A549 (cell line): ENCODE results near the gene LYG2. TPM values are rescaled to one million over a fixed set of nuclear protein-coding genes. Genes with fewer than 3 reads are reported as not detected.

ENCODE experiments used
- ATAC-seq, 2 experiments: fragments of 200-7000 bp in 1 of 2; fragments of >200 bp in 1 of 2; cut with Nextera tagmentation in 1 of 2; cut with Tn5 transposase in 1 of 2; 3 replicates each; pipeline versions ENCODE4 v1.8.0 to v1.9.1; 2018 to 2020; ENCODE audit warnings: mild to moderate bottlenecking in 1 of 2, moderate library complexity in 1 of 2
- CTCF ChIA-PET: fragments of 300-600 bp; sonication (Branson Sonifier 250); formaldehyde crosslinking; extraction: SDS; loops from one replicate; lab custom pipeline; 2021; ENCODE audit warnings: antibody characterized with exemption, inconsistent platforms; lab: Yijun Ruan, JAX
- POLR2A ChIA-PET: fragments of 350-600 bp; formaldehyde crosslinking; extraction: SDS; loops from one replicate; lab custom pipeline; 2021; ENCODE audit warnings: antibody characterized with exemption, inconsistent platforms; lab: Yijun Ruan, JAX
- DNase-seq, 2 experiments: peaks; one replicate each; pipeline versions ENCODE4 v3.0.0 to v3.0.0-alpha.2; 2011 to 2016; ENCODE audit warnings: low read depth in 1 of 2, low spot score in 1 of 2
- FAIRE-seq: peaks from 2 replicates; lab custom pipeline; 2011; peaks lifted over from hg19 to GRCh38; lab: Jason Lieb, UNC
- H3K27ac ChIP-seq, 2 experiments: fragments of >200 bp; sonication (Bioruptor Twin); formaldehyde crosslinking; 3 replicates each; pipeline ENCODE4 v1.5.1; 2016 to 2017
- H3K4me1 ChIP-seq: fragments of >200 bp; sonication (Bioruptor Twin); formaldehyde crosslinking; 3 replicates; pipeline ENCODE4 v1.6.1; 2016
- H3K4me2 ChIP-seq: fragments of >200 bp; sonication (Bioruptor Twin); formaldehyde crosslinking; 3 replicates; pipeline ENCODE4 v1.6.1; 2016
- H3K4me3 ChIP-seq: fragments of >200 bp; sonication (Bioruptor Twin); formaldehyde crosslinking; 3 replicates; pipeline ENCODE4 v1.5.1; 2016
- H3K9me3 ChIP-seq: fragments of >200 bp; sonication (Bioruptor Twin); formaldehyde crosslinking; 3 replicates; pipeline ENCODE4 v1.6.1; 2016
- ATOH8 ChIP-seq: fragments of 250-450 bp; sonication (Bioruptor Pico); IDR thresholded peaks from 2 replicates; pipeline ENCODE4 v1.5.0; 2020; ENCODE audit warnings: low read depth, mild to moderate bottlenecking, moderate library complexity
- CHD4 ChIP-seq: fragments of 200-600 bp; sonication (generic); IDR thresholded peaks from 2 replicates; pipeline ENCODE4 v1.6.1; 2016; ENCODE audit warnings: antibody characterized with exemption, mild to moderate bottlenecking, borderline replicate concordance
- EHF ChIP-seq: fragments of 250-450 bp; sonication (Bioruptor Pico); IDR thresholded peaks from 2 replicates; pipeline ENCODE4 v1.5.0; 2020; ENCODE audit warnings: mild to moderate bottlenecking
- EHMT2 ChIP-seq: fragments of 200-600 bp; sonication (generic); IDR thresholded peaks from 2 replicates; pipeline ENCODE4 v1.6.1; 2016; ENCODE audit warnings: antibody characterized with exemption, low read depth, mild to moderate bottlenecking, moderate library complexity
- ELK1 ChIP-seq: fragments of 150-350 bp; IDR thresholded peaks from 2 replicates; pipeline ENCODE4 v1.6.1; 2014; ENCODE audit warnings: low read depth, mild to moderate bottlenecking, low read length
- ESRRA ChIP-seq: fragments of 150-350 bp; IDR thresholded peaks from 2 replicates; pipeline ENCODE4 v1.6.1; 2014; ENCODE audit warnings: mild to moderate bottlenecking, low read length, borderline replicate concordance
- FOSB ChIP-seq: fragments of 250-450 bp; sonication (Bioruptor Pico); IDR thresholded peaks from 2 replicates; pipeline ENCODE4 v1.5.0; 2020; ENCODE audit warnings: mild to moderate bottlenecking, moderate library complexity
- FOSL2 ChIP-seq, 2 experiments: fragments of 450-650 bp in 1 of 2; fragments of >200 bp in 1 of 2; sonication (Bioruptor Twin) in 1 of 2; formaldehyde crosslinking; IDR thresholded peaks; 2 replicates each; pipeline versions ENCODE4 v1.5.0 to v1.6.1; 2016 to 2020; ENCODE audit warnings: mild to moderate bottlenecking in 1 of 2, moderate library complexity in 1 of 2
- HEYL ChIP-seq: fragments of 250-450 bp; sonication (Bioruptor Pico); IDR thresholded peaks from 2 replicates; pipeline ENCODE4 v1.8.0; 2021; ENCODE audit warnings: mild to moderate bottlenecking, moderate library complexity
- JUN ChIP-seq, 2 experiments: fragments of >200 bp; sonication (Bioruptor Twin); formaldehyde crosslinking; IDR thresholded peaks; 2 replicates in 1 of 2; 3 replicates in 1 of 2; pipeline ENCODE4 v1.6.1; 2016 to 2017
- MAZ ChIP-seq: fragments of 150-350 bp; IDR thresholded peaks from 2 replicates; pipeline ENCODE4 v1.6.1; 2014; ENCODE audit warnings: antibody characterized with exemption, low read depth, low read length, borderline replicate concordance
- PHF8 ChIP-seq: fragments of 200-600 bp; sonication (generic); IDR thresholded peaks from 2 replicates; pipeline ENCODE4 v1.6.1; 2016; ENCODE audit warnings: low read depth, mild to moderate bottlenecking, antibody characterized with exemption, moderate library complexity, borderline replicate concordance
- RCOR1 ChIP-seq: fragments of 150-350 bp; IDR thresholded peaks from 2 replicates; pipeline ENCODE4 v1.6.1; 2014; ENCODE audit warnings: antibody characterized with exemption, low read length, low read depth
- REST ChIP-seq: fragments of 200-600 bp; sonication (generic); IDR thresholded peaks from 2 replicates; pipeline ENCODE4 v1.6.1; 2016; ENCODE audit warnings: antibody characterized with exemption, mild to moderate bottlenecking, moderate library complexity
- RNF2 ChIP-seq: fragments of 200-600 bp; sonication (generic); IDR thresholded peaks from 2 replicates; pipeline ENCODE4 v1.6.1; 2016; ENCODE audit warnings: low read depth, mild to moderate bottlenecking, antibody characterized with exemption, moderate library complexity, borderline replicate concordance
- SREBF2 ChIP-seq: fragments of 450-650 bp; IDR thresholded peaks from 2 replicates; pipeline ENCODE4 v1.6.1; 2014; ENCODE audit warnings: mild to moderate bottlenecking, moderate library complexity
- TFCP2L1 ChIP-seq: fragments of 250-450 bp; sonication (Bioruptor Pico); IDR thresholded peaks from 2 replicates; pipeline ENCODE4 v1.5.0; 2021; ENCODE audit warnings: mild to moderate bottlenecking
- ZFP36 ChIP-seq: fragments of 450-650 bp; IDR thresholded peaks from 2 replicates; pipeline ENCODE4 v1.6.1; 2014; ENCODE audit warnings: borderline replicate concordance; ENCODE audit not compliant: partially characterized antibody
- ZNF302 ChIP-seq: fragments of 250-450 bp; sonication (Bioruptor Pico); IDR thresholded peaks from 2 replicates; pipeline ENCODE4 v1.9.0; 2021; ENCODE audit warnings: inconsistent platforms, mild to moderate bottlenecking, moderate library complexity
- ZSCAN20 ChIP-seq: fragments of 250-450 bp; sonication (Bioruptor Pico); IDR thresholded peaks from 2 replicates; pipeline ENCODE4 v1.8.0; 2022; ENCODE audit warnings: mild to moderate bottlenecking, moderate library complexity
- WGBS: methylation state at CpG from one replicate; pipeline ENCODE4 v1.1.6; 2017; ENCODE audit errors: missing lambda C conversion rate; 5-methylcytosine and 5-hydroxymethylcytosine counted together
- polyA plus RNA-seq, 4 experiments: library from polyadenylated mRNA; depleted of rRNA in 3 of 4; stranded (reverse); fragments of >200 nt; fragmentation: RNase III in 1 of 4; extraction: RNeasy Plus Mini Kit Qiagen cat#74134 plus additional on column Dnase treatment in 1 of 4; gene quantifications; 2 replicates in 3 of 4; 3 replicates in 1 of 4; pipeline ENCODE4 v1.2.3, GENCODE V29; 2011 to 2017

LYG2 gene
- polyA plus RNA-seq, 2 of the 4 experiments (the other 2 are of a cell fraction): not detected

- Histone ChIP-seq H3K9me3 (no peaks in the 10 kb centered on the region), H3K4me2 (no peak overlapping the region), H3K4me3 (no peak overlapping the region), H3K27ac (no peak overlapping the region), H3K4me1 (no peaks in the 10 kb centered on the region)
- FAIRE-seq (no peak), DNase-seq (no peak), ATAC-seq (no peak)
- 90% methylated on average over 4 of the region's 4 CpGs for WGBS
- ChIA-PET CTCF (interaction anchor here (0.7 kb wide), 1 partner anchor 1631 kb away, joined by 3 read pairs; no protein-coding TSS in a partner anchor), POLR2A (no interaction called here)
- TF ChIP-seq EHF (no peak), ZFP36 (no peak), ELK1 (no peak), ESRRA (no peak), RNF2 (no peak), PHF8 (no peak), ZSCAN20 (no peak), TFCP2L1 (CRISPR knock-in tag) (no peak), HEYL (CRISPR knock-in tag) (no peak), RCOR1 (no peak), EHMT2 (no peak), JUN (IDR thresholded peaks at IDR 0.05) (no peak)
Measured at GRCh38 chr2:99217929-99218501, 37.5 kb downstream of the LYG2 start.

- POLR2A ChIA-PET: no interaction called here
- 85% methylated on average over 2 of the region's 2 CpGs for WGBS
- FAIRE-seq: no peak
Measured at GRCh38 chr2:99216096-99216495, 39.4 kb downstream of the LYG2 start.

More at GRCh38 chr2:99216096-99216495, 39.4 kb downstream of the LYG2 start:
- ATAC-seq: no peak
- H3K27ac ChIP-seq: no peak overlapping the region
- no peak for DNase-seq
- no peaks in the 10 kb centered on the region for H3K9me3 ChIP-seq
- H3K4me1 ChIP-seq: no peaks in the 10 kb centered on the region
- TF ChIP-seq REST (no peak), FOSB (no peak), SREBF2 (no peak), ATOH8 (no peak), HEYL (CRISPR knock-in tag) (no peak), CHD4 (no peak), FOSL2 (IDR thresholded peaks at IDR 0.05) (no peak), FOSL2 (CRISPR knock-in tag; IDR thresholded peaks at IDR 0.05) (no peak), MAZ (no peak), ZNF302 (no peak), ZSCAN20 (no peak), JUN (IDR thresholded peaks at IDR 0.05) (no peak)
- CTCF ChIA-PET: no interaction called here
- H3K4me2 ChIP-seq: no peak overlapping the region
- no peak overlapping the region for H3K4me3 ChIP-seq
